ENCODE results near the gene GHRHR.

GHRHR gene

DNA sequence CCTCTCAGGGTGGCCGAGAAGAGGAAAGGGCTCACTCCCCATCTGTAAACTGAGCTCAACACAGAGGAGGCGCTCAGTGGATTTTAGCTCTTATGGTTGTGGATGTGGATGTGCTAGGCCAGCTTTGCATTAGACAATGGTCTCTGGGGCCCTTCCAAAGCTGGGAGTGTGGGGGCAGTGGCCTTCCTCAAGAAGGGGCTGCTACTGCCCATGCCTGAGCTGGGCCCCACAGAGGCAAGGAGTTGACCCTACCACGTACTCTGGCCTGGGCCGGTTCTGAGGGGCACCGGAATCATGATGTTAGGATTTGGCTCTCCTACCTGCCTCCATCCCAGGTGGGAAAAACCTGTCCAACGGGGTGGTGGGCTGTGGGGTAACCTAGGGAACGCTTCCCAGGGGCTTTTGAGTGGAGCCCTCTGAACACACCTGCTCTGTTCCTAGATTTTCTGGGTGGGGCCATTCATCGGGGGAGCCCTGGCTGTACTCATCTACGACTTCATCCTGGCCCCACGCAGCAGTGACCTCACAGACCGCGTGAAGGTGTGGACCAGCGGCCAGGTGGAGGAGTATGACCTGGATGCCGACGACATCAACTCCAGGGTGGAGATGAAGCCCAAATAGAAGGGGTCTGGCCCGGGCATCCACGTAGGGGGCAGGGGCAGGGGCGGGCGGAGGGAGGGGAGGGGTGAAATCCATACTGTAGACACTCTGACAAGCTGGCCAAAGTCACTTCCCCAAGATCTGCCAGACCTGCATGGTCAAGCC is 40.6 kb upstream of the GHRHR start:
- TF ChIP-seq GATA2 (IDR thresholded peaks at IDR 0.05; ENCODE audit: low read depth, low read length) (no peak), GATA3 (IDR thresholded peaks at IDR 0.05; ENCODE audit: low read depth, low read length) (no peak)

DNA sequence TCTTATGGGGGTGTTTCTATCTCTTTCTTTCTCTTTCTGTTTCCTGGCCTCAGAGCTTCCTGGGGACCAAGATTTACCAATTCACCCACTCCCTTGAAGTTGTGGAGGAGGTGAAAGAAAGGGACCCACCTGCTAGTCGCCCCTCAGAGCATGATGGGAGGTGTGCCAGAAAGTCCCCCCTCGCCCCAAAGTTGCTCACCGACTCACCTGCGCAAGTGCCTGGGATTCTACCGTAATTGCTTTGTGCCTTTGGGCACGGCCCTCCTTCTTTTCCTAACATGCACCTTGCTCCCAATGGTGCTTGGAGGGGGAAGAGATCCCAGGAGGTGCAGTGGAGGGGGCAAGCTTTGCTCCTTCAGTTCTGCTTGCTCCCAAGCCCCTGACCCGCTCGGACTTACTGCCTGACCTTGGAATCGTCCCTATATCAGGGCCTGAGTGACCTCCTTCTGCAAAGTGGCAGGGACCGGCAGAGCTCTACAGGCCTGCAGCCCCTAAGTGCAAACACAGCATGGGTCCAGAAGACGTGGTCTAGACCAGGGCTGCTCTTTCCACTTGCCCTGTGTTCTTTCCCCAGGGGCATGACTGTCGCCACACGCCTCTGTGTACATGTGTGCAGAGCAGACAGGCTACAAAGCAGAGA is 39.9 kb upstream of the GHRHR start:
- TF ChIP-seq GATA3 (IDR thresholded peaks at IDR 0.05; ENCODE audit: low read depth, low read length) (no peak), GATA2 (IDR thresholded peaks at IDR 0.05; ENCODE audit: low read depth, low read length) (no peak)

DNA sequence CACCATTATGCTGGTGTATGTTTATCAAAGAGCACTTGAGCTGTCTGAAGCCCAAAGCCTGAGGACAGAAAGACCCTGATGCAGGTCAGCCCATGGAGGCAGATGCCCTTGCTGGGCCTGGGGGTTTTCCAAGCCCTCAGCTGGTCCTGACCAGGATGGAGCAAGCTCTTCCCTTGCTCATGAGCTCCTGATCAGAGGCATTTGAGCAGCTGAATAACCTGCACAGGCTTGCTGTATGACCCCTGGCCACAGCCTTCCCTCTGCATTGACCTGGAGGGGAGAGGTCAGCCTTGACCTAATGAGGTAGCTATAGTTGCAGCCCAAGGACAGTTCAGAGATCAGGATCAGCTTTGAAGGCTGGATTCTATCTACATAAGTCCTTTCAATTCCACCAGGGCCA is 39.1 kb upstream of the GHRHR start:
- TF ChIP-seq GATA2 (IDR thresholded peaks at IDR 0.05; ENCODE audit: low read depth, low read length), result no peak
- no peak for TF ChIP-seq GATA3 (IDR thresholded peaks at IDR 0.05; ENCODE audit: low read depth, low read length)

DNA sequence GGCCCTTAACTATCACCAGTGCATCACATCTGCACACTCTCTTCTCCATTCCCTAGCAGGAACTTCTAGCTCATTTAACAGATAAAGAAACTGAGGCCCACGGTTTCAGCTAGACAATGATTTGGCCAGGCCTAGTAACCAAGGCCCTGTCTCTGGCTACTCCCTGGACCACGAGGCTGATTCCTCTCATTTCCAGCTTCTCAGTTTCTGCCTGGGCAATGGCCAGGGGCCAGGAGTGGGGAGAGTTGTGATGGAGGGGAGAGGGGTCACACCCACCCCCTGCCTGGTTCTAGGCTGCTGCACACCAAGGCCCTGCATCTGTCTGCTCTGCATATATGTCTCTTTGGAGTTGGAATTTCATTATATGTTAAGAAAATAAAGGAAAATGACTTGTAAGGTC is 38.6 kb upstream of the GHRHR start:
- TF ChIP-seq GATA2 (IDR thresholded peaks at IDR 0.05; ENCODE audit: low read depth, low read length), result no peak
- no peak for TF ChIP-seq GATA3 (IDR thresholded peaks at IDR 0.05; ENCODE audit: low read depth, low read length)

DNA sequence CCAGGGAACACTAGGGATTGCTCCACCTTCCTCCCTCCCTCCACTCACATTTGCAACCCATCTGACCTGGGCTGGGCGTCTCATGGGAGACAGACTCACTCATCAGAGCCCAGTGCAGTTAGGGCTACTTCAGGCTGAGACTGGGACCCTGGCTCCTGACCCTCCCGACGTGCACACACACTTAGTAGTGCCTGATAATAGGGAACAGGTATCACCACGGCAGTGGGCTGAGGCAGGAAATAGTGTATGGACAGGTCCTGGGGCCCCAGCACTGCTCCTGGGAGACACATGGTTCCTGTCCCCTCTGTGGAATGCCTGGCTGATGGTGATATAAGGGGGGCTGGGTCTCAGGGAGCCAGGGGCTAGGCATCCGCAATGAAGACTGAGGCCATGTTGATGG is 37.8 kb upstream of the GHRHR start:
- TF ChIP-seq GATA2 (IDR thresholded peaks at IDR 0.05; ENCODE audit: low read depth, low read length) (no peak), GATA3 (IDR thresholded peaks at IDR 0.05; ENCODE audit: low read depth, low read length) (no peak)

DNA sequence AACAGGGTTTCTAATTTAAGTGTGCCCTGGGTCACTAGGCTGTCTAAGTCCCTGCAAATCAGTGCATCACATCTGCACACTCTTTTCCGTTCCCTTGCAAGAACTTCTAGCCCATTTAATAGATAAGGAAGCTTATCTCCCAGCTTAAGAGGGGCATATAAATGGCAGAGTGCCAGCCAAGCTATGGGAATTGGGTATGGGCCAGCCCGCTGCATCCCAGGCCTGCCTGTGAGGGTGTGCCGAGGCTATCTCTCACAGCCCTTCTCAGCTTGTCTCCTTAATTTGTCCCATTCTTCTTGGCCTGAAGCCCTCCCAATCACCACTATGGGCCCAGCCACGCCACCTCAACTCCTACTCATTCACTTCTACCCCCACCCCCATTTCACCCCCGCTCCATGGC is 37.4 kb upstream of the GHRHR start:
- TF ChIP-seq GATA3 (IDR thresholded peaks at IDR 0.05; ENCODE audit: low read depth, low read length), result no peak
- peak; percentile 88 for TF ChIP-seq GATA2 (IDR thresholded peaks at IDR 0.05; ENCODE audit: low read depth, low read length)

DNA sequence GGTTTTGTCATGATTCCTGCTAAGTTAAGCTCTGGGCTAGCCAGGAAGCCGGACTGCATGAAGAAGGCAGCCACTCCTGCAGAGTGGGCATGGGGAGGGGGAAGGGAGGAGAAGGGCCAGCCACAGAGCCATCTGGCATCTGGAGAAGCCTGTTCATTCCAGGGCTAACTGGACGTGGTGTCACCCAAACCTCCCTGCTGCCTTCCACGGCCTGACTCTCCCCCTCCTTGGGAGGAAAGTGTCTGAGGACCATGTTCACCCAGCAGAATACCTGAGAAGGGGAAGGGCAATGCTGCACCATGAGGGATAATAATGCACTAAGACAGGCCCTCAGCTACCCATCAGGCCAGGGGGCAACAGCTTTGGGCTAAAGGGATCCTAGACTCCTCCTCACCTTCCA is 36.7 kb upstream of the GHRHR start:
- no peak for TF ChIP-seq GATA2 (IDR thresholded peaks at IDR 0.05; ENCODE audit: low read depth, low read length)
- no peak for TF ChIP-seq GATA3 (IDR thresholded peaks at IDR 0.05; ENCODE audit: low read depth, low read length)

DNA sequence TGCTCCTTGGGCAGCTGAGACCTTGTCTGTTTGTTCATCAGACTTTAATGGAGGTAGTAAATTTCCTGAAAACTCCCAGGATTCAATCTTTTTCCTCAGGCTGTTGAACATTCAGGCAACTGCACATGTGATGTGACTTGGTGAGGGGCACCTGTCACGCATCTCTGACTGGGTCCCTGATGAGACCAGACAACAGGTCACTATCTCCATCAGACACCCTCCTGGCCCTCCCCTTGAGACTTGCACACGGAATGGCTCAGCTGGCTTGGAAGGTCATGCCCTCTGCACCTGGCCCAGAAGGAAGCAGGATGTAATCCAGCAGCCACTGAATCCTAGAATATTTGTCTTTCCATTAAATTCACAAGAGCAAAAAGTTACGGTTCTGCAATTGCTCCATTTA is 36.2 kb upstream of the GHRHR start:
- no peak for TF ChIP-seq GATA3 (IDR thresholded peaks at IDR 0.05; ENCODE audit: low read depth, low read length)
- TF ChIP-seq GATA2 (IDR thresholded peaks at IDR 0.05; ENCODE audit: low read depth, low read length), result no peak

DNA sequence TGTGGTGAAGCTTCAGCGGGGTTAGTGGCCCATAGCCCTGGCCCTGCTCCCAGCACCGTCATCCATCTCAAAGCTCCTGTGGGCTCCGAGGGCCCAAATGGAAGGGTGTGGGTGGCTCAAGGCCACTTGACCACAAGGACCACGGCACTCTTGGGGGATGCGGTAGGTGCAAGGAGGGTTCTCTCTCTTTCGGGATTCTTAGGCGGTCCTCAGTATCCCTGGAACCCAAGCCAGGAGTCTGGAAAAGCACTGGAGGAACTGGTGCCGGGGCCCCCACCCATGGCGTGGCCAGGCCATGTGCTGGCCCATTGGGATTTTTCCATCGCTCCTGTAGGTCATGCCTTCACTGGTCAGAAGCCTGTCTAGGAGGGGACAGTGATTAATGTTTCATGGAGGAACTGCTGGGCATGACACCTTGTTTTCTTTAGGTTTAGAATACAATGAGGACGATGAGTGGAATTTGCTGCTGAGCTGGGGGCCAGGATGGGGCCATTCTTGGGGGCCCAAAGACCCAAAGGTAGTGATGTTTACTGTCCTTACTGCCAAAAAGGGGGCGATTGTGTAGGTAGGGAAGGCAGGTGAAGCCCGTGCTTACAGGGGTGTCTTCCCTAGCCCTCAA is 35.4 kb upstream of the GHRHR start:
- TF ChIP-seq GATA2 (IDR thresholded peaks at IDR 0.05; ENCODE audit: low read depth, low read length) (no peak), GATA3 (IDR thresholded peaks at IDR 0.05; ENCODE audit: low read depth, low read length) (no peak)

DNA sequence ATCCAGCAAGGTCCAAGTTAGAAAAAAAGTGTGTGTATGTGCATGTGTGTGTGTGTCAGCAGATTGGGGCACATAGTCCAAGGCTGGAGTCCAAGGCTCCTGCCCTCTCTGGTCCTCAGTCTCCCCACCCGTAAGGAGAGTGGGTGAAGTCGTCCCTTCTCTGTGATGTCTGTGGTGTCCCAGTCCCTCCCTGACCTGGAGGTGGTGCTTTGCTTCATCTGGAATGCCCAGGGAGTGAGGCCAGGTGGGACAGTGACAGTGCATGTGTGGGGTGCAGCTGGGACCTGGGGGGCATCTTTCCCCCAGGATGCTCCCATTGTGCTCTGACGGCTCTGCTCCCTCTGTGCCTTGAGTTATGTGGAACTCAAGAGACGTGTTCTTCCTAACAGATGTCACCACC is 34.1 kb upstream of the GHRHR start:
- no peak for TF ChIP-seq GATA2 (IDR thresholded peaks at IDR 0.05; ENCODE audit: low read depth, low read length)
- TF ChIP-seq GATA3 (IDR thresholded peaks at IDR 0.05; ENCODE audit: low read depth, low read length), result no peak

DNA sequence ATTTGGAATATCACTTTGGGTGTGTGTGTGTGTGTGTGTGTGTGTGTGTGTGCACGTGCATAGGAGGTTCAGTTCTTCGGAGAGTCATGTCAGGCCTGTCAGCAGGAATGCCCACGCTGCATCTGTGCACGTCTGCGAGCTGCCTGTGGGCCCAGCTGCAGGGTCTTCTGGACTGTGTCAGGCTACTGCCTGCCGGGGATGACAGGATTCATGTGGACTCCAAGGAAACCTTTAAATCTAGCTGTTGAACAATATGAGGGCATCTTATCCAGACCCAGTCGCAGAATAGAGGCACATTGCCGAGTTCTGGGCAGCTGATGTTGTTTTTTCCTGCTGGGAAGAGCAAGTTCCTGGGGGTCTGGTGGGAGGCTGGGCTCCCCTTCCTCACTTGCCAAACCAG is 33.1 kb upstream of the GHRHR start:
- TF ChIP-seq GATA2 (IDR thresholded peaks at IDR 0.05; ENCODE audit: low read depth, low read length) (no peak), GATA3 (IDR thresholded peaks at IDR 0.05; ENCODE audit: low read depth, low read length) (no peak)

DNA sequence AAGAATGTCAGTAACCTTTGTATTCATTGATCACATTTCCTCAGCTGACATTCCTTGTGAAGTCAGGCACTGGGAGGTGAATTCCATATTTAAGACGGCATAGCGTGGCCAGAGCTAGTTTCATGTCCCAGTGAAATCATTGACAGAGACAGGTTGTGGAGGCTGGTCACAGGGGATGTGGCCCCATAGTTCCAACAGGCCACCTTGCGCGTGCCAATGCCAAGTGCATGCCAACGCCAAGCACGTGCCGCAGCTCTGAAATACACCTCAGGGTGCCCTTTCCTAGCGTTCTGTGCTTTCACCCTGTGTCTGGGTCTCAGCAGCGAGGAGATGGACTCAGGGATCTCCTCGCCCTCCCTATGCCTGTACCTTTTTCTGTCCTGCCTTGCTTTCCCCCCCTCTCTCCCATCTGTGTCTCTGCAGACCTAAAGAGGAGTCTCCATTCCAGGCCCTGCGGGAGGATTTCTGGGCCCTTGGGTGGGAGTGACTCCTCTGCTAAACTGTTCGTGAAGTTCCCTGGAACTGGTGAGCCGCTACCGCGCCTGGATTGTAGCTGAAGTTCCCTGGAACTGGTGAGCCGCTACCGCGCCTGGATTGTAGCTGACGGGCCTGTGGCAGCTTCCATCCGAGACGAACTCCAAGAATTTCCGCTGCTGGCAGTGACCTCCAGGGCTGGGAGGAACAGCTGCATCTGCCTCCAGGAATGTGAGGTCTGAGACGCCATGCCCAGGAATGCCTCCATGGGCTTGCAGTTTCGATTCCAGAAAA is 32.4 kb upstream of the GHRHR start:
- TF ChIP-seq GATA2 (IDR thresholded peaks at IDR 0.05; ENCODE audit: low read depth, low read length), result no peak
- no peak for TF ChIP-seq GATA3 (IDR thresholded peaks at IDR 0.05; ENCODE audit: low read depth, low read length)

DNA sequence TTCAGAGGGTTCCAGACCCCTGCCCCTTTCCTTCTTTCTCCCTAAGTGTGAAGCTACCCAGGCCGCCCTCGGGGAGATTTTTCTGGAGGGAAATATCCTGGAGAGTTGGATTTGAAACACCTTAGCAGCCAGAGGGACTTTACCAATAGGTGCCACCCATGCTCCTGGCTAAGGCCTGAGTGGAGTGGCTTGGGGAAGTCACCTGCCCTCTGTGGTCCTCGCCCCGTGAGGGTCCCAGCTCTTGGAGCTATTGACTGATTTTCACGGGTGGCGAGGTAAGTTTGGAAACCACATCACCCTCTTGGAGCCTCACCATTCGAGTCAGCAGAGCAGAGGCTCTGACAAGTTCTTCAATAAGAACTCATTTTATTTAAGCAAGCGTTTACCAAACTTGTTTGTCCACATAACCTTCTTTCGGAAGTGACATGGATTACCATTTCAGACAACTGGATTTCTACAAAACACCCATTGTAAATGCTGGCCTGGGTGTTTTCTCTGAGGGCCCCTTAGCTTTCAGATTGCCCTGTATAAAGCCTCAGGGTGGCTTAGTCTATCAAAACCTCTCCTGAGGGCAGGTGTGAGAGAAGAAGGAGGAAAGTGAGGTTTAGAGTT is 31.7 kb upstream of the GHRHR start:
- TF ChIP-seq GATA2 (IDR thresholded peaks at IDR 0.05; ENCODE audit: low read depth, low read length) (no peak), GATA3 (IDR thresholded peaks at IDR 0.05; ENCODE audit: low read depth, low read length) (no peak)

DNA sequence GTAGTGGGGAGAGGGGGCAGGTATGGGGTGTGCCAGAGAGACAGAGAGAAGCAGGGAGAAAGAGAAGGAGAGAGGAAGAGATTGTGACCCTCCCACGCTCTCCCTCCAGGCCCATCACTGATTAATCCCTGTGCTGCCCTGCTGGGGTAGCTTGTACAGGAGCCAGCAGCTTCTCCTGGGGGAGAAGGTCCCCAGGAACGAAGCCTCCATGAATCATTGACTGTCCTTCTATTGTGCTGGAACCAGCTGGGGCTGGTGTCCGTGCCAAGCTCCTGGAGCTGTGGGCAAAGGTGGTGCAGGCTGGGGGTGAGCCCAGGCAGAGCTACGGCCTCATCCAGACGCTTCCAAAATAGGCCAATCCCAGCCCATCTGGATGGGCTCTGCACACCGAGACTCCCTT is 31.2 kb upstream of the GHRHR start:
- TF ChIP-seq GATA3 (IDR thresholded peaks at IDR 0.05; ENCODE audit: low read depth, low read length) (no peak), GATA2 (IDR thresholded peaks at IDR 0.05; ENCODE audit: low read depth, low read length) (no peak)

Measured in SH-SY5Y (cell line).